Epithelial cell of proximal tubule (primary cell): Measurements from ENCODE around the gene RGS9. TPM values are rescaled to one million over a fixed set of nuclear protein-coding genes. Genes with fewer than 3 reads are reported as not detected.
"Not testable (repeated sequence)": the region's sequence is repeated elsewhere in the genome, so short reads cannot be mapped to it uniquely, and the experiment has no call there.

Source experiments
- DNase-seq: peaks from one replicate; pipeline ENCODE4 v3.0.0-alpha.2; 2011; ENCODE audit warnings: low read depth
- H3K4me3 ChIP-seq: 2 replicates; pipeline ENCODE4 v1.5.1; 2011; ENCODE audit warnings: low read depth, mild to moderate bottlenecking, low read length
- CTCF ChIP-seq: conservative IDR thresholded peaks from 2 replicates; pipeline ENCODE4 v1.5.1; 2012; ENCODE audit warnings: low read depth, mild to moderate bottlenecking, low read length
- total RNA-seq: library from RNA; depleted of rRNA; stranded (reverse); fragments of >200 nt; gene quantifications from 2 replicates; pipeline ENCODE4 v1.2.3, GENCODE V29; 2015

RGS9 gene
- total RNA-seq, 1 donor from 2014 or later: 5.2 TPM

- no peak overlapping the region for H3K4me3 ChIP-seq
- TF ChIP-seq CTCF: no peak
- no peak for DNase-seq
Measured at GRCh38 chr17:65173976-65174683, 37.0 kb downstream of the RGS9 start.

GRCh38 chr17:65174974-65175373 lies 37.8 kb downstream of the RGS9 start:
- TF ChIP-seq CTCF: no peak
- no peak for DNase-seq
- no peak overlapping the region for H3K4me3 ChIP-seq

GRCh38 chr17:65175952-65176351 lies 38.8 kb downstream of the RGS9 start:
- no peak for DNase-seq
- TF ChIP-seq CTCF: no peak

DNA sequence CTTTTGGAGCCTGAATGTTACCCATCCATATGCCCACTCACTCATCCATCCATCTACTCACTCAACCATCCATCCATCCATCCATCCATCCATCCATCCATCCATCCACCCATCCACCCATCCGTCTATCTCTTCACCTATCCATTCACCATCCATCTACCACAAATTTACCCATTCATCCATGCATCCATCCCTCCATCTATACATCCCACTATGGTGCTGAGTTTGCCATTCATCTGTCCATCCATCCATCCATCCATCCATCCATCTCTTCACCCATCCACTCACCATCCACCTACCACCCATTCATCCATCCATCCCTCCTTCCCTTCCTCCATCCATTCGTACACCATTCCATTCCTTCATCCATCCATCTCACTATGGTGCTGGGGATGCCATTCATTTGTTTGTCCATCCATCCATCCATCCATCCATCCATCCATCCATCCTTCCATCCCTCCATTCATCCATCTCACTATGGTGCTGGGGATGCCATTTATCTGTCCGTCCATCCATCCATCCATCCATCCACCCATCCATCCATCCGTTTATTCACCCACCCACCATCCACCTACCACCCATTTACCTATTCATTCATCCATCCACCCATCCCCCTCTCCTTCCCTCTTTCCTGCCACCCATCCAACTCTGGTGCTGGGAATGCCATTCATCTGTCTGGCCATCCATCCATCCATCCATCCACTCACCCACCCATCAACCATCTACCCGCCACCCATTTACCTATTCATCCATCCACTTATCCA lies 39.7 kb downstream of the RGS9 start:
- no peak for DNase-seq

More at GRCh38 chr17:65175952-65176351, 38.8 kb downstream of the RGS9 start:
- no peak overlapping the region for H3K4me3 ChIP-seq

GRCh38 chr17:65177901-65178300 lies 40.7 kb downstream of the RGS9 start:
- TF ChIP-seq CTCF: no peak
- no peak overlapping the region for H3K4me3 ChIP-seq
- DNase-seq: no peak

More for the DNA sequence above, 39.7 kb downstream of the RGS9 start:
- no peak overlapping the region for H3K4me3 ChIP-seq
- TF ChIP-seq CTCF: no peak

- H3K4me3 ChIP-seq, DNase-seq: not testable (repeated sequence)
Measured at GRCh38 chr17:65180276-65180675, 43.1 kb downstream of the RGS9 start.

DNA sequence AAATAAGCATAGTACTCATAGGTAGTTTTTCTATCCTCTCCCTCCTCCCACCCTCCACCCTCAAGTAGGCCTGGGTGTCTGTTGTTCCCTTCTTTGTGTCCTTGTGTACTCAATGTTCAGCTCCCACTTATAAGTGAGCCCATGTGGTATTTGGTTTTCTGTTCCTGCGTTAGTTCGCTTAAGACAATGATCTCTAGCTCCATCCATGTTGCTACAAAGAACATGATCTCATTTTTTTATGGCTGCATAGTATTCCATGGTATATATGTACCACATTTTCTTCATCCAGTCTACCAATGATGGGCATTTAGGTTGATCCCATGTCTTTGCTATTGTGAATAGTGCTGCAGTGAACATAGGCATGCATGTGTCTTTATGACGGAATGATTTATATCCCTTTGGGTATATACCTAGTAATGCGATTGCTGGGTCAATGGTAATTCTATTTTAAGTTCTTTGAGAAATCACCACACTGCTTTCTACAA lies 43.6 kb downstream of the RGS9 start:
- not testable (repeated sequence) for H3K4me3 ChIP-seq, DNase-seq
